GM18909 (cell line): Measurements from ENCODE around the gene ASIC4.

Experiments used
- ATAC-seq: cut with Tn5 transposase; IDR thresholded peaks from one replicate; pipeline ENCODE4 v1.9.1; 2021; ENCODE audit warnings: mild to moderate bottlenecking; ENCODE audit not compliant: unreplicated experiment, poor library complexity

Gene ASIC4

GRCh38 chr2:219563271-219563928 is 49.1 kb downstream of the ASIC4 start:
- no peak for ATAC-seq

DNA sequence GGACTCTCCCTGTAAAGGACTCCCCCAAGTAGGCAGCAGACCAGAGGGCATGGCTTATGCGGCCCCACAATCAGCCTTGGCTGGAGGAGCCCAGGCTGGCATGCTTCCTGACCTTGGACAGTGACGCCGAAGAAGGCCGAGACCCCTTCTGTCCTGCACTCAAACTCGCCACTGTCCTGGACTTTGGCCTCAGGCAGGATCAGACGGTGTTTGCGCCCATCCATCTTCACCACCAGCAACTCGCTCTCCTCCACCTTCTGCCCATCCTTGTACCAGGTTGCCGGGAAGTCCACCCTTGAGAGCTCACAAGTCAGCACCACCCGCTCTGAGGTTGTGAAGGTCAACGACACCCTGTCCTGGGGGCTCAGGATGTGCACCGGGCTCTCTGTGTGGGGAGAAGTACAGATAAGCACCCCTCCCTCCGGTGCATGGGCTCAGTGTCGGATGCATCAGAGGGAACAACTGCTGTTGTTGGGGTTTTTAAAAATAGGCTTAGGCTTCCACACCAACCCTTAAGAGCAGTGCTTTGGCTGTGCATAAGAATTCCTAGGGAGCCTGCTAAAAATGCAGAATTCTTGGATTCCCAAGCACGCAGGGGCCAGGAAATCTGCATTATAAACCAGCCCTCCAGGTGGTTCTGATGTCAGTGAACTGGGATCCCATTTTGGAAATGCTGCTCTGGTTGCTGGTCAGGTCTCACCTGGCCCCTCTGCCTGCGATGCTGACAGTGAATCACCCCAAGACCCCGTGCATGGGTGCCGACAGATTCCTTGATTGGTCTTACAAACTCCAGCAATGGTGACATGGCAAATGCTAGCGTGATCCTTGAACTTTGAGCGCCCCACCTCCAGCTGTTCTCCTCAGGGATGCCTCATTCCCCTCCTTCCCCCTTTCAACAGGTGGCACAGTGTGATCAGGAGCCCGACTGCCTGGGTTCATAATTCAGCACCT is 51.1 kb downstream of the ASIC4 start:
- ATAC-seq = no peak

DNA sequence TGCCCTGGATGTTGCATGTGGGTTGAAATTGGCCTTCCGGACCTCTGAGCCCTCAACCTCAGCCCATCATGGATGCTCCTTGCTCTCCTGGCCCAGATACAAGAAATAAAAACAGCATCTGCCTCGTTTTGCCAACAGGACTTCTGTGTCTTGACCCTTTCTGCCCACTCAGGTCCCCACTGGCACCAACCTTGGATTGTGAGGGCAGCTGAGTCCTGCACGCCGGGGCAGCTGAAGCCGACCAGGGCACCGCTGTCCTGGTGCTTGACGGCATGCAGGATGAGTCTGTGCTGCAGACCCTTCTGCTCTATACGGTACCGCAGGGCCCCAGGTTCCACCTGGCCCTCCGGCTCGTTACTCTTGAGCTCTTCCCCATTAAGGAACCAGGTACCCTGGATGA is 52.4 kb downstream of the ASIC4 start:
- no peak for ATAC-seq

DNA sequence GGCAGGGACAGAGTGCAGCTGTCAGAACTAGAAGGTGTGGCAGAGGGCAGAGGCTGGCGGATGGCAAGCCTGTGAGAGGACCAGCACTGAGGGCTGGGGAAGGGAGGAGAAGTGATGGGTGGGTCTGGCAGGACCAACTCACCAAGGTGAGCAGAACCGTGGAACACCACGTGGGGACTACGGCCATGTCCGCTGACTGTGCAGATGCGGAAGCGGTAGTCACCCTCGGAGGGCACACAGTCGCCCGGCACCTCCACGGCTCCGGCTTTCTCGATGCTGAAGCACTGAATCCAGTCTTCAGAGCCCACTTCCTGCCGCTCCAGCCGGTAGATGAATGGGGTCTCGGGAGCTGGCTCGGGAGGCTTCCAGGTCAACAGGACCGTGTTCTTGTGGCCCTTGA is 52.8 kb downstream of the ASIC4 start:
- no peak for ATAC-seq

DNA sequence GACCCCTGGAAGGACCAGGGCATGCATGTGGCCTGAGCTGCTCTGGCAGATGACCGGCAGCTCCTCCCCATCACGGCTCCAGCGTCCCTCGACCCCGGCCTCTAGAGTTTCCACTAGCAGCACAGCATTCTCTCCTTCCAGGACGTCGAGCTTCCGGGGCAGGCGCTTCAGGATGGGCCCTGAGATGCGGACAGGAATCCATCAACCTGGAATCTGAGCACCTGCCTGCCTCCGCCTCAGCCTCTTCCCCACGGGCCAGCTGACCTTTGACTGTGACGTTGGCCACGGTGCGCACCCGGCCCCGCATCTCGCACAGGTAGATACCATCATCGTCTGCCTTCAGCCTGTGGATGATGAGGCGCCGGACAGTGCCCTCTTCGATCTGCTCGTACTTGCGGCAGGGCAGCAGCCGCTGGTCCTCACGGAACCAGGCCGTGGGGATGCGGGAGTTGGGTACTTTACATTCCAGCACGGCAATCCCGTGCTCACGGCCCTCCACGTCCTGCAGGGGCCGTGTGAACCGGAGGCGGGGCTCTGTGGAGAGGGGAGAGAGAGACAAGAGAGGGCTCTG is 53.6 kb downstream of the ASIC4 start:
- ATAC-seq = no peak

DNA sequence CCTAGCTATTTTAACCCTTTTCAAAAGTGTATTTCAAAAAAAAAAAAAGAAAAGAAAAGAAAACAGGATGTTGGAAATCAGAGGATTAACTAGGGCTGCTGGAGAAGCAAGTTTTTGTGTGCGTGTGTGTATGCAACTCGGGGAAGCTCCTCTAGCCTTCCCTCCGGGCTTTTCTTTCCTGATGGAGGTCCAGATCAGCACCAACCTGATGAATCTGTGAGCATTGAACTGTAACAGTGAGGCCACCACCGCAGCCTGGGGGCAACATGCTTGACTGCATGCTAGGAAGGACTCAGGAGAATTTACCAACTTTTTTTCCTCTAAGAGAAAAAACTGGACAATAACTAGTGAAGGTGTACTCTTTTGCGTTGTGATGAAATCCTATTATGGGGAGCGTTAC is 54.8 kb downstream of the ASIC4 start:
- no peak for ATAC-seq

GRCh38 chr2:219569635-219570034 is 55.4 kb downstream of the ASIC4 start:
- ATAC-seq = no peak

DNA sequence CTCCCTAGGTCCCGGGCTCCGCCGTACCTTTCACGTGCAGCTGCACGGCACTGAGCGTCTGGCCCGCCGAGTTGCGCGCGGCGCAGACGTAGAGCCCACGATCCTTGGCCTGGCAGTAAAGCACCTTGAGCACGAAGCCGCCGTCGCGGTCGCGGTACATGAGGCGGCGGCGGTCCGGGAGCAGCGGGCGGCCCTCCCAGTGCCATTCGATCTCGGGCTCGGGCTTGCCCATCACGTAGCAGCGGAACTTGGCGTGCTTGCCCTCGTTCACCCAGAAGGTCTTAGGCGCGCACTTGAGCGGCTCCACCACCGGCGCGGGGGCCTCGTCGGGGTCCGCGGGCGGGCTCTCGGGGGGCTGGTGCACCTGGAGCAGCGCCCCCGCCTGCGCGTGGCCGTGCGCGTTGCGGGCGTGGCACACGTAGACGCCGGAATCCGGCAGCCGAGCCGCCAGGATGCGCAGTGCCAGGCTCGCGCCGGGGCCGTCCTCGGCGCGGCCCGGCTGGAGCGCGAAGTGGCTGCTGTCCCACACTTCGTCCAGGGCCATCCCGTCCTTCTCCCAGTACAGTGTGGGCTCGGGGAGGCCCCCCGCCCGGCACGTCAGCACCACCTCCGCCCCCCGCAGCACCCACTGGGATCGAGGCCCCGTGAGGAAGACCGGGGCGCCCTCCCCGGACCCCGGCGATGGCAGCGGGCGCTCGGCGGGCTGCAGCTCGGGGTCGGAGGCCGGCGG is 56.1 kb downstream of the ASIC4 start:
- ATAC-seq = no peak

GRCh38 chr2:219570924-219571310 is 56.6 kb downstream of the ASIC4 start:
- no peak for ATAC-seq

- ATAC-seq = no peak
These were observed 57.3 kb downstream of the ASIC4 start, which contains the start of gene OBSL1 for GRCh38 chr2:219571311-219572236. TSS of gene OBSL1 (minus strand) at chr2:219571539. CDS start at chr2:219571232, 307 bp downstream.

DNA sequence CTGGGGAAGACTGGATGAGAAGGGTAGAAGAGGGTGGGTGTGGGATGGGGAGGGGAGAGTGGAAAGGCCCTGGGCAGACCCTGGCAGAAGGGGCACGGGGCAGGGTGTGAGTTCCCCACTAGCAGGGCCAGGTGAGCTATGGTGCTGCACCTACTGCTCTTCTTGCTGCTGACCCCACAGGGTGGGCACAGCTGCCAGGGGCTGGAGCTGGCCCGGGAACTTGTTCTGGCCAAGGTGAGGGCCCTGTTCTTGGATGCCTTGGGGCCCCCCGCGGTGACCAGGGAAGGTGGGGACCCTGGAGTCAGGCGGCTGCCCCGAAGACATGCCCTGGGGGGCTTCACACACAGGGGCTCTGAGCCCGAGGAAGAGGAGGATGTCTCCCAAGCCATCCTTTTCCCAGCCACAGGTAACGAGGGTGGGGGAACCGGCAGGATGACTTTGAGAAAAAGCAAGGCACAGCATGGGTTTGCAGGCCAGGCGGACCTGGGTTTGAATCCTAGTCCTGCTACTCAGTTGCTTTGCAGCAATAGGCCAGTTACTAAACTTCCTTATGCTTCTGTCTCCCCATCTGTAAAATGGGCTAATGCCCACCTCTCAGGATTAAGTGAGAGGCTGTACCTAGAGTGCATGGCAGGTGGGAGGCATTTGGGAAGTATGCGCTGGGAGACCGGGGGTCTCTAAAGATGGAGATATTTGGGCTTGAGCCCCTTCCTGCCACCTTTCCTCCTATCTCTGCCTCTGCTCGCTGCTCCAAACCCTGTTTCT is 58.1 kb downstream of the ASIC4 start, which contains the start of gene INHA:
Gene INHA (plus strand): TSS at position 74 of the 765 bp plus-strand sequence. CDS start 65 bp downstream, at position 139.
- ATAC-seq = no peak

- no peak for ATAC-seq
These were observed 58.9 kb downstream of the ASIC4 start for GRCh38 chr2:219573166-219573565.

DNA sequence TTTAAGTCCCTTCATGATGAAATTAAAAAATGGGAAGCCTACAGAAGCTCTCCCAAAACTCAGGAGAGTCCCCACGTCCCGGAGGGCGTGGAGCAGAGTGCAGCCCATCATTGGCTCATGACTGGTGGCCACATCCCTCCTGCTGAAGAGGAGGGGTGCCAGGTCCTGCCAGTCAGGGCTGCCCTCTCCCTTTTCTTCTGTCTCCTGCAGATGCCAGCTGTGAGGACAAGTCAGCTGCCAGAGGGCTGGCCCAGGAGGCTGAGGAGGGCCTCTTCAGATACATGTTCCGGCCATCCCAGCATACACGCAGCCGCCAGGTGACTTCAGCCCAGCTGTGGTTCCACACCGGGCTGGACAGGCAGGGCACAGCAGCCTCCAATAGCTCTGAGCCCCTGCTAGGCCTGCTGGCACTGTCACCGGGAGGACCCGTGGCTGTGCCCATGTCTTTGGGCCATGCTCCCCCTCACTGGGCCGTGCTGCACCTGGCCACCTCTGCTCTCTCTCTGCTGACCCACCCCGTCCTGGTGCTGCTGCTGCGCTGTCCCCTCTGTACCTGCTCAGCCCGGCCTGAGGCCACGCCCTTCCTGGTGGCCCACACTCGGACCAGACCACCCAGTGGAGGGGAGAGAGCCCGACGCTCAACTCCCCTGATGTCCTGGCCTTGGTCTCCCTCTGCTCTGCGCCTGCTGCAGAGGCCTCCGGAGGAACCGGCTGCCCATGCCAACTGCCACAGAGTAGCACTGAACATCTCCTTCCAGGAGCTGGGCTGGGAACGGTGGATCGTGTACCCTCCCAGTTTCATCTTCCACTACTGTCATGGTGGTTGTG is 60.4 kb downstream of the ASIC4 start:
- no peak for ATAC-seq

- ATAC-seq = no peak
These were observed 61.6 kb downstream of the ASIC4 start for GRCh38 chr2:219575566-219576504.

DNA sequence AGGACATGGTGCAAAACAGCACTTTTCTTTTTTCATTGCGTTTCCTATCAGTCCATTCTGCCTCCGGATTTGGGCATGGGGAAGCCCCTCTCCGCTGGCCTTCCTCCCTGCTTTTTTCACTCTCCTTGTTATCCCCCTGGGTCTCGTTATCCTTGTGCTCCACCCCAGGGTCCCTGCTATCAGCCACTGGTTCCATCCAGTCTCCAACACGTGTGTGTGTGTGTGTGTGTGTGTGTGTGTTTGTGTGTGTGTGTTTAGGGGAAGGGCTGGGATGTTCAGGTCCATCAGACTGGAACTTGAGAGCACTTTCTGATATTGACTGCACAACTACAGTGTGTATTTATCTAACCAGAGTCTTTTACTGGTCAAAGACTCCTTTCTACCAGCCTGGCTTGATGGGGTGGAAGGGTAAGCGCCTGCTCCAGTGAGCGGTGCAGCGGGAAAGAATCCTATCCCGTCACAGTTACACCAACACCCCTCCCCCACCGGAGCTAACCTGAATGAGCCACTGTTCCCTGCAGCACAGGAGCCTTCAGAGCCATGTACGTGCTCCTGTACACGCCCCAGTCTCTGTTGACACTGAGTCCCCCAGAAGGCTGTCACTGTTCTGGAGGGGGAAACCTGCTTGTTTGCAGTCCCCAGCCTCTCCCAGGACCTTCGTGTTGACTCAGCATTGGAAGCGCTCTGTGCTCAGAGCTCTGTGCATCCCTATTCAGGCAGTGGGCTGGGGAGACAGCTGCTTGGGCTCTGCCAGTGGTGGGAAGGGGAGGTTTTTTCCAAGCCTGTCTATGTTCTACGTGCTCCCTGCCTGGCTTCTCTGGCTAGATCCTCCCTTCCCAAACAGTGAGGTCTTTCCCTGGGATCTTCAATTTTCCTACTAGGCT is 62.5 kb downstream of the ASIC4 start:
- ATAC-seq = no peak
